K562 (cell line): ENCODE data around the gene OR6K2. TPM values are rescaled to one million over a fixed set of nuclear protein-coding genes. Genes with fewer than 3 reads are reported as not detected.

Experiments used
- ATAC-seq: fragments of 200-7000 bp; cut with Tn5 transposase; 3 replicates; pipeline ENCODE4 v1.9.1; 2020; ENCODE audit warnings: moderate library complexity
- BruUV-seq: library from RNA; stranded (reverse); fragments of 400-500 nt; replicated peaks from 2 replicates; lab custom pipeline; 2021; lab: Mats Ljungman, UMichigan
- CTCF ChIA-PET: fragments of 300-600 bp; formaldehyde crosslinking; extraction: SDS; loops from one replicate; lab custom pipeline; 2021; ENCODE audit warnings: low intra/inter-chr PET ratio; lab: Yijun Ruan, JAX
- POLR2A ChIA-PET: fragments of 300-600, 350-650 bp; sonication (Branson Sonifier 250); formaldehyde crosslinking; extraction: SDS; loops from one replicate; lab custom pipeline; 2021; ENCODE audit warnings: antibody characterized with exemption, inconsistent platforms; lab: Yijun Ruan, JAX
- DNase-seq, 4 experiments: peaks; one replicate each; pipeline versions ENCODE4 v3.0.0 to v3.0.0-alpha.2; 2011 to 2018; ENCODE audit warnings: low spot score in 3 of 4, mixed read lengths in 3 of 4; ENCODE audit errors: extremely low read depth in 1 of 4
- FAIRE-seq: peaks from 2 replicates; lab custom pipeline; 2011; peaks lifted over from hg19 to GRCh38; lab: Jason Lieb, UNC
- H2AFZ ChIP-seq: 2 replicates; pipeline ENCODE4 v1.6.0; 2011; ENCODE audit warnings: low read depth, low read length, control low read depth, inconsistent platforms
- H3K27ac ChIP-seq: fragments of 200-600 bp; 3 replicates; pipeline ENCODE4 v1.8.0; 2011; ENCODE audit warnings: low read depth, mild to moderate bottlenecking, control low read depth, inconsistent platforms, low read length, moderate library complexity, mixed read lengths; ENCODE audit errors: extremely low read depth
- H3K27me3 ChIP-seq, 2 experiments: fragments of 300-600 bp in 1 of 2; 2 replicates in 1 of 2; 3 replicates in 1 of 2; pipeline versions ENCODE4 v1.6.0 to v1.8.0; 2011; ENCODE audit warnings: inconsistent platforms in 2 of 2, low read length in 2 of 2, mild to moderate bottlenecking in 1 of 2, mixed read lengths in 1 of 2, moderate library complexity in 1 of 2; ENCODE audit not compliant: control insufficient read depth in 2 of 2, insufficient read depth in 2 of 2
- H3K36me3 ChIP-seq: fragments of 300-600 bp; 3 replicates; pipeline ENCODE4 v1.8.0; 2011; ENCODE audit warnings: mild to moderate bottlenecking, low read length, inconsistent platforms; ENCODE audit not compliant: control insufficient read depth, insufficient read depth
- H3K4me1 ChIP-seq, 2 experiments: fragments of 200-600 bp in 1 of 2; replicated peaks in 1 of 2; 2 replicates in 1 of 2; 3 replicates in 1 of 2; pipeline versions ENCODE4 v1.5.1 to v1.8.0; 2011; ENCODE audit warnings: inconsistent platforms in 2 of 2, low read length in 2 of 2, mild to moderate bottlenecking in 1 of 2, mixed read lengths in 1 of 2, moderate library complexity in 1 of 2; ENCODE audit not compliant: control insufficient read depth in 2 of 2, insufficient read depth in 2 of 2
- H3K4me2 ChIP-seq: 2 replicates; pipeline ENCODE4 v1.6.1; 2011; ENCODE audit warnings: low read length, control low read depth, inconsistent platforms, mixed read lengths; ENCODE audit not compliant: insufficient read depth
- H3K4me3 ChIP-seq: fragments of 200-600 bp; sonication (generic), shearing (Covaris generic); 2 replicates; pipeline ENCODE4 v1.5.1; 2016; ENCODE audit warnings: control low read depth, inconsistent platforms
- H3K79me2 ChIP-seq: fragments of 200-600 bp; 3 replicates; pipeline ENCODE4 v1.8.0; 2011; ENCODE audit warnings: low read length, inconsistent platforms; ENCODE audit not compliant: control insufficient read depth, insufficient read depth
- H3K9ac ChIP-seq, 2 experiments: 2 replicates each; pipeline versions ENCODE4 v1.6.0 to v1.6.1; 2011; ENCODE audit warnings: low read depth in 2 of 2, low read length in 2 of 2, control low read depth in 1 of 2, inconsistent platforms in 1 of 2, mild to moderate bottlenecking in 1 of 2, mixed read lengths in 1 of 2; ENCODE audit not compliant: insufficient read depth in 1 of 2
- H3K9me1 ChIP-seq: one replicate; pipeline ENCODE4 v1.6.0; 2011; ENCODE audit warnings: inconsistent platforms, mild to moderate bottlenecking, low read length, moderate library complexity; ENCODE audit not compliant: control insufficient read depth, insufficient read depth
- H3K9me3 ChIP-seq: replicated peaks from 2 replicates; pipeline ENCODE4 v1.5.1; 2011; ENCODE audit warnings: low read depth, low read length, inconsistent platforms; ENCODE audit not compliant: control insufficient read depth, insufficient read depth
- H4K20me1 ChIP-seq: replicated peaks from 2 replicates; pipeline ENCODE4 v1.6.1; 2011; ENCODE audit warnings: low read length, inconsistent platforms, mixed read lengths; ENCODE audit not compliant: control insufficient read depth, insufficient read depth
- BCOR ChIP-seq: fragments of 450-650 bp; IDR thresholded peaks from 2 replicates; pipeline ENCODE4 v1.6.1; 2016
- BMI1 ChIP-seq: fragments of 150-350 bp; IDR thresholded peaks from 2 replicates; pipeline ENCODE4 v1.6.1; 2014; ENCODE audit warnings: low read length
- CEBPG ChIP-seq, 3 experiments: fragments of 200-800 bp in 1 of 3; sonication (Bioruptor generic) in 1 of 3; sonication (generic) in 1 of 3; formaldehyde crosslinking in 1 of 3; IDR thresholded peaks in 2 of 3; conservative IDR thresholded peaks in 1 of 3; 2 replicates each; pipeline versions ENCODE4 v1.6.1 to v1.8.0; 2016 to 2022; ENCODE audit warnings: missing compliant biosample characterization in 2 of 3, missing genetic modification characterization in 2 of 3, mild to moderate bottlenecking in 1 of 3, missing genetic modification reagents in 1 of 3
- CHCHD3 ChIP-seq: fragments of 250-450 bp; sonication (Bioruptor Pico); IDR thresholded peaks from 2 replicates; pipeline ENCODE4 v2.1.2; 2022; ENCODE audit warnings: mild to moderate bottlenecking
- DPF2 ChIP-seq: fragments of 450-650 bp; IDR thresholded peaks from 2 replicates; pipeline ENCODE4 v1.6.1; 2016
- ETS2 ChIP-seq: IDR thresholded peaks from 2 replicates; pipeline ENCODE4 v1.6.1; 2016; ENCODE audit warnings: borderline replicate concordance, missing genetic modification characterization, mild to moderate bottlenecking, moderate library complexity, missing compliant biosample characterization; ENCODE audit not compliant: poor library complexity, severe bottlenecking
- NFE2 ChIP-seq: IDR thresholded peaks from 2 replicates; pipeline ENCODE4 v1.6.1; 2014; ENCODE audit warnings: antibody characterized with exemption, low read depth
- NR1H2 ChIP-seq: sonication (generic); formaldehyde crosslinking; IDR thresholded peaks from 2 replicates; pipeline ENCODE4 v1.4.0; 2020; ENCODE audit warnings: mild to moderate bottlenecking, missing genetic modification reagents
- SMARCC2 ChIP-seq: fragments of 450-650 bp; IDR thresholded peaks from 2 replicates; pipeline ENCODE4 v1.6.1; 2017; ENCODE audit warnings: antibody characterized with exemption, moderate library complexity, mild to moderate bottlenecking, low read depth
- TEAD1 ChIP-seq, 2 experiments: fragments of 450-650 bp in 1 of 2; sonication (generic) in 1 of 2; formaldehyde crosslinking; IDR thresholded peaks; 2 replicates each; pipeline versions ENCODE4 v1.4.0 to v1.8.0; 2020 to 2022; ENCODE audit warnings: mild to moderate bottlenecking in 2 of 2, missing genetic modification reagents in 1 of 2
- ZNF384 ChIP-seq: IDR thresholded peaks from 2 replicates; pipeline ENCODE4 v1.6.1; 2012; ENCODE audit warnings: low read depth, low read length, improper control_type of control experiment
- WGBS: fragments of 100-300 bp; shearing (Covaris generic); methylation state at CpG from one replicate; pipeline ENCODE4 v1.1.6; 2016; ENCODE audit warnings: low coverage, mixed read lengths; ENCODE audit not compliant: insufficient coverage; ENCODE audit errors: missing lambda C conversion rate; 5-methylcytosine and 5-hydroxymethylcytosine counted together
- in situ Hi-C: fragments of 300-500 bp; cut with MboI; formaldehyde crosslinking; loops from 4 replicates; pipeline ENCODE4 v1.15.0; 2018; ENCODE audit warnings: inconsistent platforms, mixed read lengths
- intact Hi-C: fragments of 100-400 bp; cut with micrococcal nuclease; formaldehyde crosslinking; loops from 2 replicates; pipeline ENCODE4 v1.14.2; 2022
- polyA plus RNA-seq, 8 experiments: library from polyadenylated mRNA; depleted of rRNA in 4 of 8; stranded (reverse) in 5 of 8; unstranded in 3 of 8; fragments of >200 nt; fragmentation: Nextera tagmentation in 2 of 8; fragmentation: Illumina TruSeq in 1 of 8; extraction: Ambion mirVana in 2 of 8; extraction: Trizol in 1 of 8; gene quantifications; 2 replicates each; pipeline versions ENCODE4 v1.2.1 to v1.2.3, GENCODE V29; 2011 to 2014; ENCODE audit warnings: inconsistent platforms in 1 of 8, missing spikeins in 1 of 8
- total RNA-seq, 7 experiments: library from RNA; depleted of rRNA in 6 of 7; stranded (reverse); fragments of >200 nt in 6 of 7; fragmentation: Illumina TruSeq in 2 of 7; extraction: Trizol in 2 of 7; gene quantifications; 2 replicates each; pipeline versions ENCODE4 v1.2.1 to v1.2.3, GENCODE V29; 2011 to 2021; ENCODE audit warnings: low replicate concordance in 1 of 7
- TF ChIP-seq, protein P1 (sequence below): sonication (generic); formaldehyde crosslinking; IDR thresholded peaks from 2 replicates; pipeline ENCODE4 v1.8.1; 2023; ENCODE audit warnings: mild to moderate bottlenecking, missing genetic modification reagents

OR6K2 gene
- total and polyA plus RNA-seq, 9 of the 15 experiments (the other 6 are each of a cell fraction or from before 2014, with no cell fraction given): not detected

DNA sequence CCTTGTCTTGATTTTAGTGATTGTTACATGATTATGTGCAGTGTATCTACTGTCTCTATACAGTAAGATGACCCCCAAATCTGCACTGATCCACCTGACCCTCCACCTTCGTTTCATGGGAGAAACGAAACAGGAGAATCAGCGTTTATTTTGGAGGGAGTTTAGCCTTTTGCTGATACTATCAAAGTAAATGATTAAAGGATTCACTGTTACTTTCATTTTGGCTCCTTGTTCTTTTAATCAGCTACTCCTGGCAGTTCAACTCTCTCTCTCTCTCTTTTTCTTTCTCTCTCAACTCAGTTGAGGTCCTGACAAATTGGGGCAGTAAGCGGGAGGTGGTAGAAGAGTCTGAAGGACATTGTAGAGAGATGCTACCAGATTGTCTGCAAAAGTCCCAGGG is 30.0 kb upstream of the OR6K2 start:
- Histone ChIP-seq H3K27ac (no peak overlapping the region), H3K4me2 (peak overlapping the region; percentile 36), H3K36me3 (no peaks in the 10 kb centered on the region), H2AFZ (peak overlapping the region; percentile 42), H3K4me3 (no peak overlapping the region), H3K27me3 (no peaks in the 10 kb centered on the region)
- in situ Hi-C loops: no loop called here
- 31% methylated on average over 3 of the region's 4 CpGs for WGBS
- no TSS peak for BruUV-seq
- DNase-seq (no peak), FAIRE-seq (no peak)
- TF ChIP-seq CHCHD3 (CRISPR knock-in tag): no peak
- TF ChIP-seq, all 486 proteins: peak for 0
- no peak for ATAC-seq
- CTCF ChIA-PET: no interaction called here
- peaks cover 3 to 39% of the 10 kb centered on the region in 2 experiments; a peak in 3 of 5 replicates for H3K4me1 ChIP-seq
- POLR2A ChIA-PET: interaction anchor here (0.5 to 1.5 kb wide), 3 partner anchors 9 to 228 kb away, joined by 3 to 6 read pairs (median 4); partner anchors contain the start of gene OR6K3
- H3K79me2 ChIP-seq: no peaks in the 10 kb centered on the region
- H3K9me1 ChIP-seq: no peaks in the 10 kb centered on the region
- no peak overlapping the region for H3K9ac ChIP-seq
- intact Hi-C loops: no loop called here
- H3K9me3 ChIP-seq: no peaks in the 10 kb centered on the region
- no peaks in the 10 kb centered on the region for H4K20me1 ChIP-seq

DNA sequence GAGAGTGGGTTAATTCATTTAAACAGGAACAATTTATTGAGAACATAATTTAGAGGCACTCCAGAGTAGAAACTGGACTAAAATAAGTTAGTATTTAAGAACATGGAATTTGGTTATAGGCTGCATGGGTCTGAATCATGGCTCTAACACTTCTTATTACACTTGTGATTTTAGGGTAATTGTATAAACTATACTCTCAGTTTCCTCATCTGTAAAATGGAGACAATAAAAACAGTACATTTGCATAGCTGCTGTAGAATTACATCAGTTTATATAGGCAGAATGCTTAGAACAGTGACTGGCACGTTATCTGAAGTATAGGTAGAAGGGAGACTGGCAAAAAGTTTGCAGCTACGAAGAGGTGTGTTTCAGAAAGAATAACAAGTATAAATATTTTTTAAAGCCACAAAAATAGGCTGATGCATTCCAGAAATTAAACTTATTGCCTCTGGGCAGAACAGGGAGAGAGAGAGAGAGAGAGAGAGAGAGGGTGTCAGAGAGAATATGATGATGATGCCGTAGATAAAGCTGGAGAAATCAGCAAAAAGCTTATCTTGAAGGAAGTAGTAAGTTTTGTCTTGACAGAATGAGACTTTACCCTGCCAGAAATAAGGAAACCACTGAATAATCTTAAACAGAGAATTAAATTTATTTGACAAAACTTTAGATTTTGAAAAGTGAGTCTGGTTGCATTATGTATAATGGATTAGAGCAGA is 28.2 kb upstream of the OR6K2 start:
- H3K4me1 ChIP-seq: peaks cover 3 to 33% of the 10 kb centered on the region in 2 experiments; a peak in 3 of 5 replicates
- CTCF ChIA-PET: no interaction called here
- no peaks in the 10 kb centered on the region for H3K27me3 ChIP-seq
- H4K20me1 ChIP-seq: no peaks in the 10 kb centered on the region
- H3K27ac ChIP-seq: no peak overlapping the region
- no peak for DNase-seq
- in situ Hi-C loops (no loop called here), intact Hi-C loops (no loop called here)
- 12% methylated on average over 3 of the region's 3 CpGs for WGBS
- no peaks in the 10 kb centered on the region for H3K9me3 ChIP-seq
- FAIRE-seq: no peak
- no peaks in the 10 kb centered on the region for H3K9me1 ChIP-seq
- H3K36me3 ChIP-seq: no peaks in the 10 kb centered on the region
- H3K9ac ChIP-seq: no peak overlapping the region
- H3K4me2 ChIP-seq: no peak overlapping the region
- POLR2A ChIA-PET: interaction anchor here (0.6 to 0.8 kb wide), 4 partner anchors 43 to 58 kb away, joined by 3 to 4 read pairs (median 3); no protein-coding TSS in a partner anchor
- no peaks in the 10 kb centered on the region for H3K79me2 ChIP-seq
- ATAC-seq: no peak
- H3K4me3 ChIP-seq: no peak overlapping the region
- no TSS peak for BruUV-seq
- H2AFZ ChIP-seq: peak overlapping the region; percentile 23; the same call in 1 of the 2 replicates
- TF ChIP-seq SMARCC2: no peak
- TF ChIP-seq ETS2: no peak
- TF ChIP-seq CEBPG (CRISPR knock-in tag; IDR thresholded peaks at IDR 0.05): no peak
- peak in 1 of 2 experiments; percentile 39; a peak in 1 of 4 replicates for TF ChIP-seq CEBPG (tag; conservative IDR thresholded peaks at IDR 0.05 in 1 of 2, IDR thresholded peaks at IDR 0.05 in 1 of 2)
- peak; percentile 77 for TF ChIP-seq DPF2
- TF ChIP-seq NR1H2 (CRISPR knock-in tag): no peak
- TF ChIP-seq NFE2: peak; percentile 32; the same call in 1 of the 2 replicates
- TF ChIP-seq TEAD1 (CRISPR knock-in tag; IDR thresholded peaks at IDR 0.05): no peak
- TF ChIP-seq BCOR: peak; percentile 71; the same call in 1 of the 2 replicates
- TF ChIP-seq BMI1: no peak
- no peak for TF ChIP-seq ZNF384
- TF ChIP-seq, protein P1, sequence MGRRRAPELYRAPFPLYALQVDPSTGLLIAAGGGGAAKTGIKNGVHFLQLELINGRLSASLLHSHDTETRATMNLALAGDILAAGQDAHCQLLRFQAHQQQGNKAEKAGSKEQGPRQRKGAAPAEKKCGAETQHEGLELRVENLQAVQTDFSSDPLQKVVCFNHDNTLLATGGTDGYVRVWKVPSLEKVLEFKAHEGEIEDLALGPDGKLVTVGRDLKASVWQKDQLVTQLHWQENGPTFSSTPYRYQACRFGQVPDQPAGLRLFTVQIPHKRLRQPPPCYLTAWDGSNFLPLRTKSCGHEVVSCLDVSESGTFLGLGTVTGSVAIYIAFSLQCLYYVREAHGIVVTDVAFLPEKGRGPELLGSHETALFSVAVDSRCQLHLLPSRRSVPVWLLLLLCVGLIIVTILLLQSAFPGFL (CRISPR knock-in tag): no peak
